Esophagus squamous epithelium (tissue), 4 donors: ENCODE results near the gene NQO1.
"Not testable (repeated sequence)": the region's sequence is repeated elsewhere in the genome, so short reads cannot be mapped to it uniquely, and the experiment has no call there.

ENCODE experiments used
- CTCF ChIP-seq, 6 experiments: fragments of 450-650 bp in 4 of 6; fragments of 200-600 bp in 2 of 6; sonication (generic) in 2 of 6; IDR thresholded peaks; one replicate each; pipeline ENCODE4 v1.5.1; 2016 to 2019; ENCODE audit warnings: antibody characterized with exemption in 6 of 6, mild to moderate bottlenecking in 4 of 6, moderate library complexity in 4 of 6
- POLR2A ChIP-seq, 4 donors: fragments of 450-650 bp; IDR thresholded peaks; one replicate each; pipeline ENCODE4 v1.6.1; 2017; ENCODE audit warnings: antibody characterized with exemption in 4 of 4, mild to moderate bottlenecking in 4 of 4, moderate library complexity in 3 of 4

DNA sequence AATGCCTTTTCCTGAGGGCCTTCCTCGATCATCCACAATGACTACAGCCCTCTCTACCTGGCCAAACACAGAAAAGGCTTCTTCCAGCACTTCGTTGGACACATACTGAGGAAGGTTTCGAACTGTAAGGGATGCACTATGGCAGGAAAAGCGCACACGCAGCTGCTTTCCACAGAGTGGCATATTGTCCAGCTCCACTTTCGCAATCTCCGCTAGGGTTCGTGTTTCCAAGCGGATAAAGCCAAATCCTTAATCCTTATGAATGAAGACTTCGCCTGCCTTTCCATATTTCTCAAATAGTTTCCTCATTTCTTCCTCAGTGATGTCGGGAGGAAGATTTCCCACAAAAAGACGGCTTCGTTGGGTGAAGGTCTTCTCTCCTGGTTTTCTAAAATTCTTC is 31.0 kb upstream of the NQO1 start:
- not testable (repeated sequence) for TF ChIP-seq CTCF, POLR2A (IDR thresholded peaks at IDR 0.05)
